HG03025 (cell line): ENCODE results near the gene ZNF432.
A peak's percentile ranks its signal among the peaks of the same experiment; 100 is the strongest.

Experiments used
- ATAC-seq: cut with Tn5 transposase; IDR thresholded peaks from one replicate; pipeline ENCODE4 v1.9.1; 2021; ENCODE audit warnings: mild to moderate bottlenecking, moderate library complexity; ENCODE audit not compliant: unreplicated experiment, low FRiP score

Gene ZNF432

DNA sequence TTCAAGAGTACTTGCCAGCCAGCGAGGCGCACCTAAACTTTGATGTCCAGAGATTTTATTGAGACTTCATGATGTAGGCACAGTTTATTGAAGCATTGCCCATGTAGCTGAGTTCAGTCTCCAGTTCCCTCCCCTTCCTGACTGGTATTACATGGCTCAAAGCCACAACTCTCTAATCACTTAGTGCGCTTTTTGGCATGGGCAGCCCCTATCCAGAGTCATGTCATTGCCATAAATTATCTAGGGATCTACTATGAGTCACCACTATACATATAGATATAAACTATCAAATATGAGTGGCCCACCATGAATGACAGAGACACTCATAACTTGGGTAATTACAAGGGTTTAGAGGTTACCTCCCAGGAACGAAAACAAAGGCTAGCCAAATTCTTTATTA is 28.1 kb downstream of the ZNF432 start:
- ATAC-seq = no peak

DNA sequence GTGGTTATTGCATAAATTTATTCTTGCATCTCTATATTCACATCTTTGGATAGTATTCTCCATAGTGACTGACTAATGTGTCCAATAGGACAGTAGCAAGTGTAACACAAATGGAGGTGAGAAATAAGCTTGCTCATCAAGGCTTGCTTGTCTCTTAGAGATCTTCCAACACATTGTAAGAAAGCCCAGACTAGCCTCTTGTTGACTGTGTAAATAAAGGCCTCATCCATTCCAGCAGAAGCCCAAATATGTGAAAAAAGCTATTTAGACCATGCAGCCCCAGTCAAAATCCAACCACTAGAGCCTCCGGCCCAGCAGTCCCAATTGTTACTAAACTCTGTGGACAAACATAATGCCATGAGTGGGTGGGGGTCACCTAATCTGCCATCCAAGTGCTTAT is 38.0 kb downstream of the ZNF432 start:
- no peak for ATAC-seq

DNA sequence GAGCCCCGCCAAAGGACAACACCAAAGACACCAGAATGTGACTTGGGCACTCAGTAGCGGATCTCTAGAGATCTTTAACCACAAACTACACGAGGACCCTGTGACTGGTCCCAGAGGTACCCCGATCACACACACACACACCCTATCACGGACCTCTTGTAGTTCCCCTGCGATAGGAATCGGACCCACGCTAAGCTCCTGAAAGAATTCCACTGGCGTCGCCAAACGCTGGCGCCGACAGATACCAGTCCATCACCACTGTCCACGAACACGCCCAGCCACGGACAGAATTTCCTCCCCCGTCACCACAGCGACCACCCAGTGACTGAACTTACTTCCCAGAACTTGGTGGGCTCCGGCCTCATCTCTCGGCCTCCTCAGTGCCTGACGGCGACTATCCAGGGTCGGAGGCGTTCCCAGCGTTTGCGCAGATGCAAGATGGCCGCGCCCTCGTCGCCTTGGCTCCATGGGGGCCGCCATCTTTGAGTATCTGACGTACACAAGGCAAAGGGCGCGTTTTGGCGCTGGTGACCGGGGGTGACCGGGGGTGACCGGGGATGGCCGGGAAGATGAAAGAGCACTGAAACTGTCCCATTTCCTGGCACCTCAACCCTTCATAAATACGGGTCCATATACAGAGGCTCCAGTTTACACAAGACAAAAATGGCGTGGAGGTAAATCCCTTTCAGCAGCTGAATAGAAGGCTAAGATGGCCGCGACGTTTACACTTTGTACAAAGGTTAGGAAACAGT is 40.7 kb downstream of the ZNF432 start, which contains the start of gene ZNF615:
ZNF615 (minus strand) TSS at position 406 of the 752 bp plus-strand sequence. CDS start 4,500 bp downstream, outside the sequence.
- ATAC-seq = no peak

GRCh38 chr19:52007451-52007805 is 41.2 kb downstream of the ZNF432 start:
- ATAC-seq = no peak

GRCh38 chr19:51994048-51994644 is 54.5 kb downstream of the ZNF432 start:
- no peak for ATAC-seq

- ATAC-seq = no peak
These were observed 55.2 kb downstream of the ZNF432 start for GRCh38 chr19:51993422-51993821.

- peak; percentile 83 for ATAC-seq
These were observed 62.0 kb downstream of the ZNF432 start, which contains the start of gene ZNF350 for GRCh38 chr19:51986309-51987291. Gene ZNF350 (minus strand): TSS chr19:51986840. CDS start chr19:51974360, 12,480 bp downstream.

DNA sequence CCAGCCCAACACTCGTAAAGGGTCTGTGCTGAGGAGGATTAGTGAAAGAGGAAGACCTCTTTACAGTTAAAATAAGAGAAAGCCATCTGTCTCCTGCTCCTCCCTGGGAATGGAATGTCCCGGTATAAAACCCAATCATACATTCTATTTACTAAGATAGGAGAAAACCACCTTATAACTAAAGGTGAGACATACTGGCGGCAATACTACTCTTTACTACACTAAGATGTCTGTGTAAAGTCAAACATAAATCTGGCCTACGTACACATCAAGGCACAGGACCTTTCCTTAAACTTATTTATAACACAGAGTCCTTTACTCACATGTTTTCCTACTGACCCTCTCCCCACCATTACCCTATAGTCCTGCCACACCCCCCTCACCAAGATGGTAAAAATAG is 65.3 kb downstream of the ZNF432 start:
- no peak for ATAC-seq
